ENCODE data around the gene HMCES. TPM values are rescaled to one million over a fixed set of nuclear protein-coding genes. Genes with fewer than 3 reads are reported as not detected.

Gene HMCES
- 22.8 and 23.3 TPM in 2 replicates for total RNA-seq

GRCh38 chr3:129278439-129278965 is at the start of gene HMCES:
TSS of gene HMCES (plus strand) at chr3:129278870. CDS start at chr3:129279733, 863 bp downstream.

GRCh38 chr3:129249284-129250065 is 29.2 kb upstream of the HMCES start, which contains the start of gene COPG1:
TSS of gene COPG1 (plus strand) at chr3:129249606. CDS start at chr3:129249710, 104 bp downstream.

Other genes with a start within 250 kb of the HMCES start
- not detected in 2 replicates for gene GP9, start 218.1 kb upstream of the HMCES start, total RNA-seq
- gene RAB43, start 157.1 kb upstream of the HMCES start, total RNA-seq = 17.6 and 24.9 TPM in 2 replicates
- gene ISY1, start 117.8 kb upstream of the HMCES start, total RNA-seq = 24.4 and 27.5 TPM in 2 replicates
- gene CNBP, start 95.0 kb upstream of the HMCES start, total RNA-seq = 251 and 330 TPM in 2 replicates
- gene COPG1, start 29.3 kb upstream of the HMCES start, total RNA-seq = 185 and 256 TPM in 2 replicates
- 4.8 TPM in 1 of 2 replicates, not detected in the other for gene EFCAB12, start 149.8 kb downstream of the HMCES start, total RNA-seq
- 16.9 and 45.4 TPM in 2 replicates for gene MBD4, start 161.1 kb downstream of the HMCES start, total RNA-seq
- gene IFT122, start 161.4 kb downstream of the HMCES start, total RNA-seq = 19.3 and 83.1 TPM in 2 replicates
- not detected in 2 replicates for gene RHO, start 249.8 kb downstream of the HMCES start, total RNA-seq

All from epithelial cell of alveolus of lung (primary cell).